Liver (tissue), 9 donors: ENCODE results near the gene TECR. TPM values are rescaled to one million over a fixed set of nuclear protein-coding genes. Genes with fewer than 3 reads are reported as not detected.

Experiments
- DNase-seq: peaks from one replicate; pipeline ENCODE4 v3.0.0-alpha.2; 2017; ENCODE audit warnings: low spot score
- H3K27ac ChIP-seq, 2 donors: one replicate each; pipeline ENCODE4 v1.7.0; 2013; ENCODE audit warnings: inconsistent platforms in 2 of 2, low read length in 2 of 2, control low read depth in 1 of 2, low read depth in 1 of 2, mild to moderate bottlenecking in 1 of 2
- H3K27me3 ChIP-seq, 4 donors: one replicate each; pipeline versions ENCODE4 v1.6.1 to v1.7.0; 2013; ENCODE audit warnings: low read length in 3 of 4, inconsistent platforms in 1 of 4, mild to moderate bottlenecking in 1 of 4, moderate library complexity in 1 of 4; ENCODE audit not compliant: control insufficient read depth in 4 of 4, insufficient read depth in 4 of 4
- H3K36me3 ChIP-seq, 4 donors: one replicate each; pipeline versions ENCODE4 v1.6.1 to v1.7.0; 2013; ENCODE audit warnings: low read length in 3 of 4, mild to moderate bottlenecking in 3 of 4, low read depth in 1 of 4, moderate library complexity in 1 of 4; ENCODE audit not compliant: control insufficient read depth in 4 of 4, insufficient read depth in 3 of 4
- H3K4me1 ChIP-seq, 4 donors: one replicate each; pipeline versions ENCODE4 v1.6.1 to v1.7.0; 2013; ENCODE audit warnings: low read length in 3 of 4, mild to moderate bottlenecking in 3 of 4, moderate library complexity in 1 of 4; ENCODE audit not compliant: control insufficient read depth in 4 of 4, insufficient read depth in 4 of 4
- H3K4me3 ChIP-seq, 3 donors: one replicate each; pipeline versions ENCODE4 v1.6.1 to v1.7.0; 2013; ENCODE audit warnings: low read length in 3 of 3, control low read depth in 1 of 3, low read depth in 1 of 3, mild to moderate bottlenecking in 1 of 3
- H3K9ac ChIP-seq, 2 donors: one replicate each; pipeline ENCODE4 v1.7.0; 2013; ENCODE audit warnings: low read length in 2 of 2, mild to moderate bottlenecking in 2 of 2, moderate library complexity in 2 of 2, control low read depth in 1 of 2, low read depth in 1 of 2
- H3K9me3 ChIP-seq, 4 donors: one replicate each; pipeline versions ENCODE4 v1.6.1 to v1.7.0; 2013; ENCODE audit warnings: low read length in 3 of 4; ENCODE audit not compliant: control insufficient read depth in 4 of 4
- ATF3 ChIP-seq: IDR thresholded peaks from 2 replicates; pipeline ENCODE4 v1.6.1; 2016; ENCODE audit warnings: antibody characterized with exemption
- EGR1 ChIP-seq, 2 donors: IDR thresholded peaks; 2 replicates each; pipeline ENCODE4 v1.6.1; 2016 to 2018; ENCODE audit warnings: antibody characterized with exemption in 2 of 2, low read depth in 2 of 2
- FOXA1 ChIP-seq: IDR thresholded peaks from 2 replicates; pipeline ENCODE4 v1.6.1; 2016; ENCODE audit warnings: antibody characterized with exemption
- FOXA2 ChIP-seq: IDR thresholded peaks from 2 replicates; pipeline ENCODE4 v1.6.1; 2016; ENCODE audit warnings: antibody characterized with exemption
- GABPA ChIP-seq, 2 donors: IDR thresholded peaks in 1 of 2; conservative IDR thresholded peaks in 1 of 2; 2 replicates each; pipeline ENCODE4 v1.6.1; 2016; ENCODE audit warnings: antibody characterized with exemption in 2 of 2, mild to moderate bottlenecking in 1 of 2, moderate library complexity in 1 of 2
- HNF4A ChIP-seq, 2 donors: conservative IDR thresholded peaks; 2 replicates each; pipeline ENCODE4 v1.6.1; 2016; ENCODE audit warnings: antibody characterized with exemption in 2 of 2, mild to moderate bottlenecking in 2 of 2
- HNF4G ChIP-seq: IDR thresholded peaks from 2 replicates; pipeline ENCODE4 v1.6.1; 2016; ENCODE audit warnings: antibody characterized with exemption
- JUND ChIP-seq, 2 donors: IDR thresholded peaks; 2 replicates each; pipeline ENCODE4 v1.6.1; 2016; ENCODE audit warnings: antibody characterized with exemption in 2 of 2
- MAX ChIP-seq: IDR thresholded peaks from 2 replicates; pipeline ENCODE4 v1.6.1; 2016; ENCODE audit warnings: antibody characterized with exemption
- RAD21 ChIP-seq, 2 donors: IDR thresholded peaks; 2 replicates each; pipeline ENCODE4 v1.6.1; 2016; ENCODE audit warnings: antibody characterized with exemption in 2 of 2, mild to moderate bottlenecking in 2 of 2
- SP1 ChIP-seq: IDR thresholded peaks from 2 replicates; pipeline ENCODE4 v1.6.1; 2018; ENCODE audit warnings: antibody characterized with exemption, mild to moderate bottlenecking
- TAF1 ChIP-seq: conservative IDR thresholded peaks from 2 replicates; pipeline ENCODE4 v1.6.1; 2016; ENCODE audit warnings: antibody characterized with exemption, mild to moderate bottlenecking
- YY1 ChIP-seq: IDR thresholded peaks from 2 replicates; pipeline ENCODE4 v1.6.1; 2016; ENCODE audit warnings: antibody characterized with exemption, mild to moderate bottlenecking
- ZBTB33 ChIP-seq: IDR thresholded peaks from 2 replicates; pipeline ENCODE4 v1.6.1; 2016; ENCODE audit warnings: antibody characterized with exemption
- WGBS: extraction: QIAGEN DNeasy Blood & Tissue Kit; methylation state at CpG from one replicate; pipeline ENCODE4 v1.1.7; 2013; 5-methylcytosine and 5-hydroxymethylcytosine counted together
- polyA plus RNA-seq, 2 donors: library from polyadenylated mRNA; stranded (reverse) in 1 of 2; unstranded in 1 of 2; fragments of 200-250 nt in 1 of 2; fragments of >200 nt in 1 of 2; fragmentation: Nextera tagmentation in 1 of 2; extraction: Ambion mirVana in 1 of 2; gene quantifications; one replicate each; pipeline versions ENCODE4 v1.2.1 to v1.2.3, GENCODE V29; 2013 to 2015
- total RNA-seq, 2 donors: library from RNA; depleted of rRNA; stranded (reverse); fragments of >200 nt; gene quantifications; one replicate each; pipeline ENCODE4 v1.2.3, GENCODE V29; 2014
- donor health status: healthy.
- donor health status: healthy.
- donor health status: healthy.
- donor health status: healthy.
- donor health status: healthy.

Gene TECR
- total and polyA plus RNA-seq, 4 donors = 26.4 to 157 (median 60.8) TPM

GRCh38 chr19:14553042-14553938, 23.9 kb downstream of the TECR start:
- WGBS = 89% methylated on average over 35 of the region's 35 CpGs
- peaks cover 25 to 54% (median 42%) of the 10 kb centered on the region in 4 donors for H3K4me1 ChIP-seq
- H3K36me3 ChIP-seq = no peaks in the 10 kb centered on the region

GRCh38 chr19:14553939-14554243, 24.5 kb downstream of the TECR start:
- Histone ChIP-seq H3K36me3 (peaks cover 0 to 3% (median 0%) of the 10 kb centered on the region in 4 donors), H3K27ac (peak overlapping the region; percentile 80 to 92), H3K4me1 (peaks cover 25 to 54% (median 42%) of the 10 kb centered on the region in 4 donors), H3K9me3 (no peaks in the 10 kb centered on the region), H3K27me3 (no peaks in the 10 kb centered on the region), H3K4me3 (no peak overlapping the region), H3K9ac (peak overlapping the region in 1 of 2 donors; percentile 46)
- no peak for DNase-seq
- TF ChIP-seq HNF4G = no peak
- no peak for TF ChIP-seq EGR1 (IDR thresholded peaks at IDR 0.05; ENCODE audit: low read depth in 2 of 2)
- TF ChIP-seq TAF1 = no peak
- no peak for TF ChIP-seq YY1
- TF ChIP-seq FOXA1 = no peak
- no peak for TF ChIP-seq ATF3
- no peak for TF ChIP-seq SP1
- TF ChIP-seq RAD21 (IDR thresholded peaks at IDR 0.05) = no peak
- no peak for TF ChIP-seq GABPA (IDR thresholded peaks at IDR 0.05 in 1 of 2, conservative IDR thresholded peaks at IDR 0.05 in 1 of 2)
- no peak for TF ChIP-seq JUND (IDR thresholded peaks at IDR 0.05)
- no peak for TF ChIP-seq MAX
- TF ChIP-seq HNF4A (conservative IDR thresholded peaks at IDR 0.05) = no peak
- TF ChIP-seq ZBTB33 = no peak
- no peak for TF ChIP-seq FOXA2
- 75% methylated on average over 9 of the region's 9 CpGs for WGBS

More at GRCh38 chr19:14553042-14553938, 23.9 kb downstream of the TECR start:
- Histone ChIP-seq H3K9ac (peak overlapping the region in 1 of 2 donors; percentile 46), H3K9me3 (no peaks in the 10 kb centered on the region), H3K27me3 (no peaks in the 10 kb centered on the region), H3K27ac (peak overlapping the region; percentile 80 to 92), H3K4me3 (no peak overlapping the region)
- TF ChIP-seq MAX = no peak
- no peak for TF ChIP-seq ZBTB33
- TF ChIP-seq RAD21 (IDR thresholded peaks at IDR 0.05) = no peak
- no peak for TF ChIP-seq HNF4A (conservative IDR thresholded peaks at IDR 0.05)
- TF ChIP-seq ATF3 = no peak
- no peak for TF ChIP-seq GABPA (IDR thresholded peaks at IDR 0.05 in 1 of 2, conservative IDR thresholded peaks at IDR 0.05 in 1 of 2)
- no peak for TF ChIP-seq JUND (IDR thresholded peaks at IDR 0.05)
- TF ChIP-seq EGR1 (IDR thresholded peaks at IDR 0.05; ENCODE audit: low read depth in 2 of 2) = no peak
- no peak for TF ChIP-seq TAF1
- DNase-seq = no peak
